ENCODE measurements around the gene ERVK3-1.
"Not testable (repeated sequence)": the region's sequence is repeated elsewhere in the genome, so short reads cannot be mapped to it uniquely, and the experiment has no call there.

The ERVK3-1 gene, protein sequence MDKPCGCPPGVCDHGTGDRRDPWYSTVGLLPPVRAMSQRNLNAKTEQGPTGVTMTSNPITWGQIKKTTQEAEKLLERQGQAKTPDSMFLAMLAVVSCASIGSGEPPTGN

GRCh38 chr19:58305065-58305931, at the start of gene ERVK3-1:
Gene ERVK3-1, plus strand, starts transcription at chr19:58305377. Its CDS starts 6,792 bp downstream, at chr19:58312169.
- TF ChIP-seq, protein P1, sequence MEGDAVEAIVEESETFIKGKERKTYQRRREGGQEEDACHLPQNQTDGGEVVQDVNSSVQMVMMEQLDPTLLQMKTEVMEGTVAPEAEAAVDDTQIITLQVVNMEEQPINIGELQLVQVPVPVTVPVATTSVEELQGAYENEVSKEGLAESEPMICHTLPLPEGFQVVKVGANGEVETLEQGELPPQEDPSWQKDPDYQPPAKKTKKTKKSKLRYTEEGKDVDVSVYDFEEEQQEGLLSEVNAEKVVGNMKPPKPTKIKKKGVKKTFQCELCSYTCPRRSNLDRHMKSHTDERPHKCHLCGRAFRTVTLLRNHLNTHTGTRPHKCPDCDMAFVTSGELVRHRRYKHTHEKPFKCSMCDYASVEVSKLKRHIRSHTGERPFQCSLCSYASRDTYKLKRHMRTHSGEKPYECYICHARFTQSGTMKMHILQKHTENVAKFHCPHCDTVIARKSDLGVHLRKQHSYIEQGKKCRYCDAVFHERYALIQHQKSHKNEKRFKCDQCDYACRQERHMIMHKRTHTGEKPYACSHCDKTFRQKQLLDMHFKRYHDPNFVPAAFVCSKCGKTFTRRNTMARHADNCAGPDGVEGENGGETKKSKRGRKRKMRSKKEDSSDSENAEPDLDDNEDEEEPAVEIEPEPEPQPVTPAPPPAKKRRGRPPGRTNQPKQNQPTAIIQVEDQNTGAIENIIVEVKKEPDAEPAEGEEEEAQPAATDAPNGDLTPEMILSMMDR (IDR thresholded peaks at IDR 0.05; ENCODE audit: low read length, missing control alignments) = no peak
- peak within 1 kb of the TSS; percentile 90 for H3K4me3 ChIP-seq (replicated peaks; ENCODE audit: low read depth, low read length)
- peak; percentile 99 for DNase-seq (ENCODE audit: low read depth)

DNA sequence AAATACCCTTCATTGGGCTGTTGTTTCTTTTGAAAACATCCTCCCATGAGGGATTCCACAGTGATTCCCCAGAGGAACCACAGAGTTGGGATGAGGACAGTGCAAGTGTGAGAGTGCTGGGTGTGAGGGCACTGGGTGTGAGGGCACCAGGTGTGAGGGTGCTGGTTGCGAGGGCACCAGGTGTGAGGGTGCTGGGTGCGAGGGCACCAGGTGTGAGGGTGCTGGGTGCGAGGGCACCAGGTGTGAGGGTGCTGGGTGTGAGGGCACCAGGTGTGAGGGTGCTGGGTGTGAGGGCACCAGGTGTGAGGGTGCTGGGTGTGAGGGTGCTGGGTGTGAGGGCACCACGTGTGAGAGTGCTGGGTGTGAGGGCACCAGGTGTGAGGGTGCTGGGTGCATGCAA, 46.9 kb upstream of the ERVK3-1 start:
- not testable (repeated sequence) for DNase-seq (ENCODE audit: low read depth); H3K4me3 ChIP-seq (replicated peaks; ENCODE audit: low read depth, low read length)

DNA sequence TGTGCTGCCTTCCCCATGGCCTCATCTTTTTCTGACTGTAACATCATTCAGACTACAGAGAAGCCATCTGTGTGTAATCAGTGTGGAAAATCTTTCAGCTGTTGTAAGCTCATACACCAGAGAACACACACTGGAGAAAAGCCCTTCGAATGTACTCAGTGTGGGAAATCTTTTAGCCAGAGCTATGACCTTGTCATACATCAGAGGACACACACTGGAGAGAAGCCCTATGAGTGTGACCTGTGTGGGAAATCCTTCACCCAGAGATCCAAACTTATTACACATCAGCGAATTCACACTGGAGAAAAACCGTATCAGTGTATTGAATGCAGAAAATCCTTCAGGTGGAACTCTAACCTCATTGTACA, 43.6 kb upstream of the ERVK3-1 start:
- no peak overlapping the region for H3K4me3 ChIP-seq (replicated peaks; ENCODE audit: low read depth, low read length)
- no peak for DNase-seq (ENCODE audit: low read depth)
- TF ChIP-seq, protein P1 (IDR thresholded peaks at IDR 0.05; ENCODE audit: low read length, missing control alignments) = no peak

GRCh38 chr19:58261968-58262921, 42.9 kb upstream of the ERVK3-1 start:
- peak; percentile 16 for DNase-seq (ENCODE audit: low read depth)
- TF ChIP-seq, protein P1 (IDR thresholded peaks at IDR 0.05; ENCODE audit: low read length, missing control alignments) = no peak
- no peak overlapping the region for H3K4me3 ChIP-seq (replicated peaks; ENCODE audit: low read depth, low read length)

- no peak for DNase-seq (ENCODE audit: low read depth)
- TF ChIP-seq, protein P1 (IDR thresholded peaks at IDR 0.05; ENCODE audit: low read length, missing control alignments) = no peak
- H3K4me3 ChIP-seq (replicated peaks; ENCODE audit: low read depth, low read length) = no peak overlapping the region
These were observed 42.3 kb upstream of the ERVK3-1 start for GRCh38 chr19:58262922-58263296.

- no peak overlapping the region for H3K4me3 ChIP-seq (replicated peaks; ENCODE audit: low read depth, low read length)
- TF ChIP-seq, protein P1 (IDR thresholded peaks at IDR 0.05; ENCODE audit: low read length, missing control alignments) = no peak
- no peak for DNase-seq (ENCODE audit: low read depth)
These were observed 40.1 kb upstream of the ERVK3-1 start for GRCh38 chr19:58265100-58265499.

- DNase-seq (ENCODE audit: low read depth) = no peak
- H3K4me3 ChIP-seq (replicated peaks; ENCODE audit: low read depth, low read length) = no peak overlapping the region
- TF ChIP-seq, protein P1 (IDR thresholded peaks at IDR 0.05; ENCODE audit: low read length, missing control alignments) = no peak
These were observed 36.8 kb upstream of the ERVK3-1 start for GRCh38 chr19:58268344-58268743.
